Caco-2 (cell line): ENCODE results near the gene ADAMTS9. TPM values are rescaled to one million over a fixed set of nuclear protein-coding genes. Genes with fewer than 3 reads are reported as not detected.
A peak's percentile ranks its signal among the peaks of the same experiment; 100 is the strongest.

ENCODE experiments used
- BruUV-seq: library from RNA; stranded (reverse); fragments of 400-500 nt; replicated peaks from 2 replicates; lab custom pipeline; 2021; lab: Mats Ljungman, UMichigan
- CTCF ChIA-PET: fragments of 300-600 bp; sonication (Branson Sonifier 250); formaldehyde crosslinking; loops from one replicate; lab custom pipeline; 2022; ENCODE audit warnings: antibody characterized with exemption; lab: Charles Lee
- POLR2A ChIA-PET: fragments of 300-600 bp; sonication (Branson Sonifier 250); formaldehyde crosslinking; loops from one replicate; lab custom pipeline; 2022; ENCODE audit warnings: antibody characterized with exemption; lab: Charles Lee
- DNase-seq, 2 experiments: peaks; one replicate each; pipeline versions ENCODE4 v3.0.0 to v3.0.0-alpha.2; 2020 to 2022
- H3K27me3 ChIP-seq: replicated peaks from 2 replicates; pipeline ENCODE4 v1.6.0; 2011; ENCODE audit warnings: low read length; ENCODE audit not compliant: control insufficient read depth, insufficient read depth
- H3K36me3 ChIP-seq: 2 replicates; pipeline ENCODE4 v1.5.1; 2011; ENCODE audit warnings: low read length; ENCODE audit not compliant: control insufficient read depth, insufficient read depth
- H3K4me1 ChIP-seq: fragments of 250-450 bp; sonication (Bioruptor Pico); 2 replicates; pipeline ENCODE4 v1.5.1; 2020; ENCODE audit warnings: mild to moderate bottlenecking
- H3K4me3 ChIP-seq: 2 replicates; pipeline ENCODE4 v1.5.1; 2011; ENCODE audit warnings: low read depth, mild to moderate bottlenecking, control low read depth, low read length
- H3K9me3 ChIP-seq: fragments of 250-450 bp; sonication (Bioruptor Pico); 2 replicates; pipeline ENCODE4 v1.5.1; 2020; ENCODE audit warnings: mild to moderate bottlenecking, moderate library complexity
- H3K27ac Mint-ChIP-seq: one replicate; pipeline ENCODE4 v1.8.0; 2022; ENCODE audit warnings: mixed read lengths; ENCODE audit not compliant: unreplicated experiment
- H3K27me3 Mint-ChIP-seq: one replicate; pipeline ENCODE4 v1.8.0; 2022; ENCODE audit warnings: mixed read lengths; ENCODE audit not compliant: insufficient read depth, unreplicated experiment
- H3K36me3 Mint-ChIP-seq: one replicate; pipeline ENCODE4 v1.8.0; 2022; ENCODE audit warnings: mild to moderate bottlenecking, mixed read lengths; ENCODE audit not compliant: insufficient read depth, unreplicated experiment
- H3K4me1 Mint-ChIP-seq: one replicate; pipeline ENCODE4 v1.8.0; 2022; ENCODE audit warnings: low read depth, mixed read lengths; ENCODE audit not compliant: unreplicated experiment
- H3K4me3 Mint-ChIP-seq: one replicate; pipeline ENCODE4 v1.8.0; 2022; ENCODE audit warnings: mild to moderate bottlenecking, moderate library complexity, mixed read lengths; ENCODE audit not compliant: unreplicated experiment
- H3K9me3 Mint-ChIP-seq: one replicate; pipeline ENCODE4 v1.8.0; 2022; ENCODE audit warnings: mixed read lengths; ENCODE audit not compliant: unreplicated experiment
- intact Hi-C: fragments of 100-400 bp; cut with micrococcal nuclease; formaldehyde crosslinking; loops from one replicate; pipeline ENCODE4 v1.10.0; 2022; ENCODE audit not compliant: unreplicated experiment
- total RNA-seq: library from RNA; stranded (reverse); gene quantifications from 2 replicates; pipeline ENCODE4 v1.2.3, GENCODE V29; 2022
- TF ChIP-seq, protein P1 (sequence below), 2 experiments: fragments of 200-600 bp in 1 of 2; IDR thresholded peaks; 1 replicate in 1 of 2; 2 replicates in 1 of 2; pipeline versions ENCODE4 v1.5.1 to v1.8.0; 2011 to 2022; ENCODE audit warnings: antibody characterized with exemption in 1 of 2, control low read depth in 1 of 2, inconsistent platforms in 1 of 2, low read depth in 1 of 2, low read length in 1 of 2, mild to moderate bottlenecking in 1 of 2, moderate library complexity in 1 of 2; ENCODE audit not compliant: insufficient read depth in 1 of 2, severe bottlenecking in 1 of 2, unreplicated experiment in 1 of 2

ADAMTS9 gene
- total RNA-seq, 1 experiment from 2014 or later: 4.0 TPM

DNA sequence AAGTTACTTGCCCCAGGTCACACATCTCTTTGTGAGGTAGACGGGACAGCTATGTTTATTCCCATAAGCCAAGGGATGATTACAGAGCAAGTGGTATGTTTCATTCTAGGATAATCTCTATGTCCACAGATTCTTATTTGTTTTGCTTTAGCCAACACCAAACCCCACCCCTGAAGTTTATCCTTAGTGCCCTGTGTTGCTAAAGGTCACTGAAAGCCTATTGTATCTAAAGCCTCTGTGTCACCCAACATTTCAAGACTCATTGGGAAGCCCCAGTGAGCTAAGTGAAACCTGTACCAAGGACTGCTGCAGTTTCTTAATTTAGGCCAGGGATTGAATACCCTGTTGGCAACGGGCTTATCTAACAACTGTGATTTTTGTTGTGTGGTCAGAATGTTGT is 135.6 kb downstream of the ADAMTS9 start:
- ChIA-PET CTCF (interaction anchor here (0.9 to 1.6 kb wide), 4 partner anchors 18 to 61 kb away, joined by 3 to 8 read pairs (median 5); no protein-coding TSS in a partner anchor), POLR2A (no interaction called here)

DNA sequence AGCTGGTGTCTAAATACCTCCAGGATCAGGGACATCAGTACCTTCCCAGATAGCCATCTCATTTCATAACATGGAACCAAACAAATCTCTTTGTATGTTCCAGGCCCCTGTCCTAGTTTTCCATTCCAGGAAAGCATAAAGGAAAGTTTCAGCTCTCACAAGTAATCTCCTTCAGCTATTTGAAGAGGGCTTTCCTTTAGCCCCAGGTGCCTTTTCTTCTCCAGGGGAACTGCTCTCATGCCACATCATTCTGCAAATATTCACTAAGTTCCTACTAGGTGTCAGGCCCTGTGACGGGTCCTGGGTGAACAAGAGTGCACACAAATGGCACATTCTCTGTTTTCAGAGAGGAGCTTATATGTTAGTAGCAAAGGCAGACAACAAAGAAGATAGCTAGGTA is 136.1 kb downstream of the ADAMTS9 start:
- intact Hi-C loops: loop anchor here (1.0 to 5.0 kb wide), 7 partner anchors 15 to 393 kb away; partner anchors contain the start of gene ADAMTS9
- no peaks in the 10 kb centered on the region for H3K36me3 ChIP-seq
- no peaks in the 10 kb centered on the region; the same call in 1 of the 2 replicates for H3K27me3 ChIP-seq
- no peak overlapping the region for H3K4me3 ChIP-seq
- H3K27ac Mint-ChIP-seq: peak overlapping the region; percentile 89
- H3K4me3 Mint-ChIP-seq: no peak overlapping the region
- POLR2A ChIA-PET: no interaction called here
- H3K9me3 Mint-ChIP-seq: no peaks in the 10 kb centered on the region
- no peaks in the 10 kb centered on the region for H3K9me3 ChIP-seq
- H3K4me1 ChIP-seq: peaks cover 29% of the 10 kb centered on the region
- no TSS peak for BruUV-seq
- H3K36me3 Mint-ChIP-seq: no peaks in the 10 kb centered on the region
- peak; percentile 73 to 78 for DNase-seq
- TF ChIP-seq, protein P1, sequence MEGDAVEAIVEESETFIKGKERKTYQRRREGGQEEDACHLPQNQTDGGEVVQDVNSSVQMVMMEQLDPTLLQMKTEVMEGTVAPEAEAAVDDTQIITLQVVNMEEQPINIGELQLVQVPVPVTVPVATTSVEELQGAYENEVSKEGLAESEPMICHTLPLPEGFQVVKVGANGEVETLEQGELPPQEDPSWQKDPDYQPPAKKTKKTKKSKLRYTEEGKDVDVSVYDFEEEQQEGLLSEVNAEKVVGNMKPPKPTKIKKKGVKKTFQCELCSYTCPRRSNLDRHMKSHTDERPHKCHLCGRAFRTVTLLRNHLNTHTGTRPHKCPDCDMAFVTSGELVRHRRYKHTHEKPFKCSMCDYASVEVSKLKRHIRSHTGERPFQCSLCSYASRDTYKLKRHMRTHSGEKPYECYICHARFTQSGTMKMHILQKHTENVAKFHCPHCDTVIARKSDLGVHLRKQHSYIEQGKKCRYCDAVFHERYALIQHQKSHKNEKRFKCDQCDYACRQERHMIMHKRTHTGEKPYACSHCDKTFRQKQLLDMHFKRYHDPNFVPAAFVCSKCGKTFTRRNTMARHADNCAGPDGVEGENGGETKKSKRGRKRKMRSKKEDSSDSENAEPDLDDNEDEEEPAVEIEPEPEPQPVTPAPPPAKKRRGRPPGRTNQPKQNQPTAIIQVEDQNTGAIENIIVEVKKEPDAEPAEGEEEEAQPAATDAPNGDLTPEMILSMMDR (IDR thresholded peaks at IDR 0.05; ENCODE audit: insufficient read depth in 1 of 2, low read depth in 1 of 2, low read length in 1 of 2, severe bottlenecking in 1 of 2, unreplicated experiment in 1 of 2): no peak
- CTCF ChIA-PET: interaction anchor here (0.6 to 1.6 kb wide), 5 partner anchors 17 to 81 kb away, joined by 3 to 8 read pairs (median 5); no protein-coding TSS in a partner anchor
- peaks cover 3% of the 10 kb centered on the region for H3K27me3 Mint-ChIP-seq
- H3K4me1 Mint-ChIP-seq: peaks cover 23% of the 10 kb centered on the region

More for the DNA sequence above, 135.6 kb downstream of the ADAMTS9 start:
- TF ChIP-seq, protein P1 (IDR thresholded peaks at IDR 0.05; ENCODE audit: insufficient read depth in 1 of 2, low read depth in 1 of 2, low read length in 1 of 2, severe bottlenecking in 1 of 2, unreplicated experiment in 1 of 2): no peak
- BruUV-seq: no TSS peak
- H3K4me1 Mint-ChIP-seq: peaks cover 23% of the 10 kb centered on the region
- H3K4me3 ChIP-seq: no peak overlapping the region
- no peaks in the 10 kb centered on the region for H3K36me3 ChIP-seq
- no peaks in the 10 kb centered on the region; the same call in 1 of the 2 replicates for H3K27me3 ChIP-seq
- H3K9me3 ChIP-seq: no peaks in the 10 kb centered on the region
- peaks cover 29% of the 10 kb centered on the region for H3K4me1 ChIP-seq
- H3K9me3 Mint-ChIP-seq: no peaks in the 10 kb centered on the region
- peak; percentile 76 to 80 for DNase-seq
- H3K27ac Mint-ChIP-seq: peak overlapping the region; percentile 89
- H3K27me3 Mint-ChIP-seq: peaks cover 3% of the 10 kb centered on the region
- intact Hi-C loops: loop anchor here (1.0 to 5.0 kb wide), 4 partner anchors 16 to 393 kb away; partner anchors contain the start of gene ADAMTS9
- no peak overlapping the region for H3K4me3 Mint-ChIP-seq
- no peaks in the 10 kb centered on the region for H3K36me3 Mint-ChIP-seq

DNA sequence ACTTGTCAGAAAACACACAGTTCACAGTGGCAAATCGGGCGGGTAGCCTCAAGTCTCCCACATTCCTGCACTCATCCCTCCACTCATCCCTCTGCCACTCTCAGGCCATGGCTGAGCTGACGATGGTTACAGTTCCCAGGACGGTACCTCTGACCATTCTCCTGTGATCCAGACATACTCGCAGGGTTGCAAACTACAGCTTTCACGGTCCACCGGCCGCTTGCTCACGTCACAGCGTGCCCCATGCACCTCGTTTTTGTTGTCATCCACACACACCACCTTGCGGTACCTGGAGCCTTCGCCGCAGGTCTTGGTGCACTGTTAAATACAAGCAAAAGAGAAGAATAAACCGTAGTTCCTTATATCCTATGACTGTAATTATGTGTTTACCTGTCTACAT is 137.1 kb downstream of the ADAMTS9 start:
- Mint-ChIP-seq H3K36me3 (no peaks in the 10 kb centered on the region), H3K4me1 (peaks cover 23% of the 10 kb centered on the region), H3K27me3 (peaks cover 3% of the 10 kb centered on the region), H3K4me3 (no peak overlapping the region), H3K27ac (peak overlapping the region; percentile 89), H3K9me3 (no peaks in the 10 kb centered on the region)
- Histone ChIP-seq H3K4me3 (no peak overlapping the region), H3K9me3 (no peaks in the 10 kb centered on the region), H3K27me3 (no peaks in the 10 kb centered on the region; the same call in 1 of the 2 replicates), H3K4me1 (peaks cover 29% of the 10 kb centered on the region), H3K36me3 (no peaks in the 10 kb centered on the region)
- BruUV-seq: no TSS peak
- ChIA-PET POLR2A (no interaction called here), CTCF (interaction anchor here (1.6 kb wide), 1 partner anchor 18 kb away, joined by 5 read pairs; no protein-coding TSS in a partner anchor)
- intact Hi-C loops: loop anchor here (1.0 to 5.0 kb wide), 4 partner anchors 30 to 137 kb away; partner anchors contain the start of gene ADAMTS9
- TF ChIP-seq, protein P1 (IDR thresholded peaks at IDR 0.05; ENCODE audit: insufficient read depth in 1 of 2, low read depth in 1 of 2, low read length in 1 of 2, severe bottlenecking in 1 of 2, unreplicated experiment in 1 of 2): no peak
- no peak for DNase-seq
